Esophagus muscularis mucosa (tissue), 4 donors: Measurements from ENCODE around the gene C1orf74.

ENCODE experiments used
- EP300 ChIP-seq: sonication (generic); formaldehyde crosslinking; IDR thresholded peaks from one replicate; pipeline ENCODE4 v1.6.1; 2017; ENCODE audit warnings: antibody characterized with exemption
- POLR2A ChIP-seq: fragments of 450-650 bp; IDR thresholded peaks from one replicate; pipeline ENCODE4 v1.6.1; 2017; ENCODE audit warnings: antibody characterized with exemption, moderate library complexity, mild to moderate bottlenecking, low read depth
- POLR2AphosphoS5 ChIP-seq, 2 donors: sonication (generic); formaldehyde crosslinking; IDR thresholded peaks; one replicate each; pipeline ENCODE4 v1.6.1; 2017; ENCODE audit warnings: antibody characterized with exemption in 2 of 2
- TF ChIP-seq, protein P1 (sequence below), 3 experiments: fragments of 200-600 bp in 2 of 3; fragments of 450-650 bp in 1 of 3; sonication (generic) in 2 of 3; IDR thresholded peaks; one replicate each; pipeline ENCODE4 v1.5.1; 2017 to 2019; ENCODE audit warnings: antibody characterized with exemption in 3 of 3, mild to moderate bottlenecking in 2 of 3, moderate library complexity in 1 of 3

DNA sequence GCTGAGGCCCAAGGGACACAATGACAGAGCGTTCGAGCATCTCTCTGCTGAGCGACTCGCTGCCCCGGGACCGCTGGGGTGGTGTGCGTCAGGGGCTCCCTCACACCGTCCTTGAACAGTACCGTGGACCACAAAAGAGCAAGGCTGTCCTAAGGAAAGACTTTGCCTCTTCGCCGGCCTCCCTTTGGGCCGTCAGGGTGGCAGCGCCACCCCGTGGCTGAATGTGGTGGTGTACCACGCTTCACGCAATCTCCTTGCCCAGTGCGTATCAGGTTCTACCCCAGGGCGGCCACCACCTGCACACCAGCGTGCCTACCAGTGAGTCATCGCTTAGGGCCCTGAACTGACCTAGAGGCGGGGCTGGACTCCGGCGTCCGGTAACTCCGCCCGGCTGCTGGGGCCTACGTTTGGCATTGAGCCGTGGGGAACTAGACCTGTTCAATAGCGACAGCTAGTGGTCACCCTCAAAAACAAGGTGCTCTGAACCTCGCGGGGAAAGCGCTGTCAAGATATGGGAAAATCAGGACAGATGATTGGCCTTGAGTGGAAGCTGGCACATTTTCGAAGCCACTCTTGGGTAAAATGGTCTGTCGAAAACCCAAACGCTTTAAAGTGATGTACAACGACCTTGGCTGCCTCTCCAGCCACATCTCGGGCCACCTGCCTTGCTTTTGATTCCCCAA is 36.6 kb downstream of the C1orf74 start:
- TF ChIP-seq POLR2AphosphoS5 (IDR thresholded peaks at IDR 0.05) (peak; percentile 50 to 75), POLR2A (no peak), EP300 (no peak)
- TF ChIP-seq, protein P1, sequence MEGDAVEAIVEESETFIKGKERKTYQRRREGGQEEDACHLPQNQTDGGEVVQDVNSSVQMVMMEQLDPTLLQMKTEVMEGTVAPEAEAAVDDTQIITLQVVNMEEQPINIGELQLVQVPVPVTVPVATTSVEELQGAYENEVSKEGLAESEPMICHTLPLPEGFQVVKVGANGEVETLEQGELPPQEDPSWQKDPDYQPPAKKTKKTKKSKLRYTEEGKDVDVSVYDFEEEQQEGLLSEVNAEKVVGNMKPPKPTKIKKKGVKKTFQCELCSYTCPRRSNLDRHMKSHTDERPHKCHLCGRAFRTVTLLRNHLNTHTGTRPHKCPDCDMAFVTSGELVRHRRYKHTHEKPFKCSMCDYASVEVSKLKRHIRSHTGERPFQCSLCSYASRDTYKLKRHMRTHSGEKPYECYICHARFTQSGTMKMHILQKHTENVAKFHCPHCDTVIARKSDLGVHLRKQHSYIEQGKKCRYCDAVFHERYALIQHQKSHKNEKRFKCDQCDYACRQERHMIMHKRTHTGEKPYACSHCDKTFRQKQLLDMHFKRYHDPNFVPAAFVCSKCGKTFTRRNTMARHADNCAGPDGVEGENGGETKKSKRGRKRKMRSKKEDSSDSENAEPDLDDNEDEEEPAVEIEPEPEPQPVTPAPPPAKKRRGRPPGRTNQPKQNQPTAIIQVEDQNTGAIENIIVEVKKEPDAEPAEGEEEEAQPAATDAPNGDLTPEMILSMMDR (IDR thresholded peaks at IDR 0.05): peak; percentile 80 to 92 (median 82)
